B cell (primary cell): Measurements from ENCODE around the gene ICE2.

Experiments
- EZH2 ChIP-seq: IDR thresholded peaks from 2 replicates; pipeline ENCODE4 v1.6.1; 2012; ENCODE audit warnings: borderline replicate concordance, low read depth, mild to moderate bottlenecking, moderate library complexity, low read length; ENCODE audit not compliant: insufficient read depth, poor library complexity, severe bottlenecking
- TF ChIP-seq, protein P1 (sequence below): fragments of 200-600 bp; IDR thresholded peaks from one replicate; pipeline ENCODE4 v1.8.0; 2022; ENCODE audit warnings: antibody characterized with exemption, mild to moderate bottlenecking

DNA sequence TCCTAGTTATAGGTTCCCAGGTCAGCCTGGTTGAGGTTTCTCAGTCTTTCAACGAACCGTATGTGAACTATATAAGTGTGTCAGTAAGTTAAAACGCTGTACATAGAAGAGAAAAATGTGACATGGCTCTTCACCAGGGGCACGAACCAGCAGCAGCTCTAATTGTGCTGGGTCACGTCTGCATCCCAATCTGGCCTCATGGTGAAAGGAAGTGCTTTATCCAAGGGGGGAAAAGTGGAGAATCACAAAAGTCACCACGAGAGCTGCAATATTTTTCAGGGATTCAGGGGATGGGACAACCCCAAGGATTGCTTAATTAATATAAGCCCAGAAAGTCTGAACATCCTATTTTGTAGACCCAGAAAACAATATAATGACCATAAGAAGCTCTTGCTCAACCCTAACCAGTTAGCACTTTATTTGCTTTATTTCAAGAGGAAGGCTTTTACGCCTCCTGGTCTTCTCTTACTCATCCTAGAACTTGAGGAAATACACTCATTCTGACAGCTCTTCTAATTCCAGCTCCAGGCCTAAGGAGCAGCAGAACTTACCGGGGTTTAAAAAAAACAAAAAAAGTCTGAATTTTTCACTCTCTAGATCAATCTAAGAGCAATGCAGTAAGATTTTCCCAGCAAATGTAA lies 97.7 kb downstream of the ICE2 start:
- TF ChIP-seq, protein P1, sequence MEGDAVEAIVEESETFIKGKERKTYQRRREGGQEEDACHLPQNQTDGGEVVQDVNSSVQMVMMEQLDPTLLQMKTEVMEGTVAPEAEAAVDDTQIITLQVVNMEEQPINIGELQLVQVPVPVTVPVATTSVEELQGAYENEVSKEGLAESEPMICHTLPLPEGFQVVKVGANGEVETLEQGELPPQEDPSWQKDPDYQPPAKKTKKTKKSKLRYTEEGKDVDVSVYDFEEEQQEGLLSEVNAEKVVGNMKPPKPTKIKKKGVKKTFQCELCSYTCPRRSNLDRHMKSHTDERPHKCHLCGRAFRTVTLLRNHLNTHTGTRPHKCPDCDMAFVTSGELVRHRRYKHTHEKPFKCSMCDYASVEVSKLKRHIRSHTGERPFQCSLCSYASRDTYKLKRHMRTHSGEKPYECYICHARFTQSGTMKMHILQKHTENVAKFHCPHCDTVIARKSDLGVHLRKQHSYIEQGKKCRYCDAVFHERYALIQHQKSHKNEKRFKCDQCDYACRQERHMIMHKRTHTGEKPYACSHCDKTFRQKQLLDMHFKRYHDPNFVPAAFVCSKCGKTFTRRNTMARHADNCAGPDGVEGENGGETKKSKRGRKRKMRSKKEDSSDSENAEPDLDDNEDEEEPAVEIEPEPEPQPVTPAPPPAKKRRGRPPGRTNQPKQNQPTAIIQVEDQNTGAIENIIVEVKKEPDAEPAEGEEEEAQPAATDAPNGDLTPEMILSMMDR: no peak
- no peak for TF ChIP-seq EZH2
